GM18519 (cell line): Measurements from ENCODE around the gene AATK.

Source experiments
- ATAC-seq: cut with Tn5 transposase; IDR thresholded peaks from one replicate; pipeline ENCODE4 v1.9.1; 2021; ENCODE audit warnings: mild to moderate bottlenecking, moderate library complexity; ENCODE audit not compliant: unreplicated experiment, low FRiP score

AATK gene

GRCh38 chr17:81097134-81097942, 68.7 kb downstream of the AATK start:
- no peak for ATAC-seq

GRCh38 chr17:81096741-81097133, 69.3 kb downstream of the AATK start:
- no peak for ATAC-seq

- ATAC-seq: no peak
Measured at GRCh38 chr17:81095383-81095762, 70.6 kb downstream of the AATK start.

GRCh38 chr17:81094509-81095382, 71.3 kb downstream of the AATK start:
- ATAC-seq: no peak

- no peak for ATAC-seq
Measured at GRCh38 chr17:81093619-81094508, 72.2 kb downstream of the AATK start.

- no peak for ATAC-seq
Measured at GRCh38 chr17:81092518-81093095, 73.4 kb downstream of the AATK start.

- ATAC-seq: no peak
Measured at GRCh38 chr17:81091774-81092517, 74.1 kb downstream of the AATK start.

- ATAC-seq: no peak
Measured at GRCh38 chr17:81091154-81091553, 74.9 kb downstream of the AATK start.

- ATAC-seq: no peak
Measured at GRCh38 chr17:81090361-81091136, 75.5 kb downstream of the AATK start.

GRCh38 chr17:81086789-81087551, 79.1 kb downstream of the AATK start:
- no peak for ATAC-seq

- no peak for ATAC-seq
Measured at GRCh38 chr17:81085420-81085911, 80.6 kb downstream of the AATK start.

- ATAC-seq: no peak
Measured at GRCh38 chr17:81084680-81085419, 81.2 kb downstream of the AATK start.

GRCh38 chr17:81083125-81083765, 82.8 kb downstream of the AATK start:
- no peak for ATAC-seq

- ATAC-seq: no peak
Measured at GRCh38 chr17:81082177-81083073, 83.6 kb downstream of the AATK start.

GRCh38 chr17:81081222-81082176, 84.5 kb downstream of the AATK start:
- no peak for ATAC-seq
